H9 (cell line): Measurements from ENCODE around the gene C19orf85. TPM values are rescaled to one million over a fixed set of nuclear protein-coding genes. Genes with fewer than 3 reads are reported as not detected.

Experiments used
- DNase-seq: peaks from one replicate; pipeline ENCODE4 v3.0.0-alpha.2; 2017
- H2AFZ ChIP-seq: one replicate; pipeline ENCODE4 v1.6.1; 2013; ENCODE audit warnings: mild to moderate bottlenecking, low read length, control low read depth, moderate library complexity
- H2AK5ac ChIP-seq: 2 replicates; pipeline ENCODE4 v1.6.1; 2013; ENCODE audit warnings: low read length, control low read depth, mixed read lengths; ENCODE audit not compliant: insufficient read length
- H2BK120ac ChIP-seq: one replicate; pipeline ENCODE4 v1.6.1; 2013; ENCODE audit warnings: low read depth, mild to moderate bottlenecking, low read length, control low read depth, inconsistent platforms; ENCODE audit not compliant: poor library complexity, severe bottlenecking
- H2BK12ac ChIP-seq: 2 replicates; pipeline ENCODE4 v1.6.1; 2013; ENCODE audit warnings: low read length, control low read depth, mixed read lengths, low read depth; ENCODE audit not compliant: insufficient read length
- H2BK15ac ChIP-seq: 2 replicates; pipeline ENCODE4 v1.6.1; 2013; ENCODE audit warnings: low read depth, low read length, control low read depth
- H2BK20ac ChIP-seq: one replicate; pipeline ENCODE4 v1.6.1; 2013; ENCODE audit warnings: low read depth, mild to moderate bottlenecking, low read length, control low read depth, inconsistent platforms; ENCODE audit not compliant: poor library complexity, severe bottlenecking
- H2BK5ac ChIP-seq: 2 replicates; pipeline ENCODE4 v1.6.1; 2013; ENCODE audit warnings: low read length, control low read depth, mixed read lengths; ENCODE audit not compliant: insufficient read length
- H3K14ac ChIP-seq: 2 replicates; pipeline ENCODE4 v1.6.1; 2013; ENCODE audit warnings: low read length, control low read depth; ENCODE audit not compliant: insufficient read depth
- H3K18ac ChIP-seq: 2 replicates; pipeline ENCODE4 v1.6.1; 2013; ENCODE audit warnings: low read depth, mild to moderate bottlenecking, mixed read lengths, low read length, control low read depth; ENCODE audit not compliant: insufficient read length
- H3K23ac ChIP-seq: 2 replicates; pipeline ENCODE4 v1.6.1; 2013; ENCODE audit warnings: low read length, control low read depth, mixed read lengths, low read depth; ENCODE audit not compliant: insufficient read length
- H3K23me2 ChIP-seq: 2 replicates; pipeline ENCODE4 v1.6.1; 2013; ENCODE audit warnings: low read depth, mild to moderate bottlenecking, mixed read lengths, low read length, control low read depth; ENCODE audit not compliant: insufficient read length, poor library complexity, severe bottlenecking
- H3K27ac ChIP-seq: 2 replicates; pipeline ENCODE4 v1.5.1; 2013; ENCODE audit warnings: low read length, control low read depth, mixed read lengths, low read depth; ENCODE audit not compliant: insufficient read length
- H3K27me3 ChIP-seq: 2 replicates; pipeline ENCODE4 v1.6.1; 2013; ENCODE audit warnings: low read length, control low read depth, inconsistent platforms; ENCODE audit not compliant: insufficient read depth
- H3K4ac ChIP-seq: 2 replicates; pipeline ENCODE4 v1.6.1; 2013; ENCODE audit warnings: low read depth, mild to moderate bottlenecking, control low read depth, inconsistent platforms, low read length, moderate library complexity
- H3K4me1 ChIP-seq: 2 replicates; pipeline ENCODE4 v1.6.1; 2013; ENCODE audit warnings: low read length, control low read depth, inconsistent platforms; ENCODE audit not compliant: insufficient read depth
- H3K4me2 ChIP-seq: 2 replicates; pipeline ENCODE4 v1.6.1; 2013; ENCODE audit warnings: low read length, control low read depth, mixed read lengths; ENCODE audit not compliant: insufficient read length, insufficient read depth
- H3K56ac ChIP-seq: 2 replicates; pipeline ENCODE4 v1.6.1; 2013; ENCODE audit warnings: low read depth, mild to moderate bottlenecking, mixed read lengths, low read length, control low read depth; ENCODE audit not compliant: insufficient read length
- H3K79me1 ChIP-seq: 2 replicates; pipeline ENCODE4 v1.6.1; 2013; ENCODE audit warnings: low read depth, mild to moderate bottlenecking, moderate library complexity, low read length, control low read depth, inconsistent platforms; ENCODE audit not compliant: insufficient read depth, poor library complexity, severe bottlenecking
- H3K79me2 ChIP-seq: 2 replicates; pipeline ENCODE4 v1.6.1; 2013; ENCODE audit warnings: low read length, control low read depth, inconsistent platforms; ENCODE audit not compliant: insufficient read depth
- H3K9ac ChIP-seq: 2 replicates; pipeline ENCODE4 v1.6.1; 2013; ENCODE audit warnings: low read length, control low read depth, mixed read lengths; ENCODE audit not compliant: insufficient read length; ENCODE audit errors: extremely low read depth
- H3K9me3 ChIP-seq: one replicate; pipeline ENCODE4 v1.6.1; 2013; ENCODE audit warnings: low read depth, low read length, inconsistent platforms; ENCODE audit not compliant: control insufficient read depth
- H3T11ph ChIP-seq: one replicate; pipeline ENCODE4 v1.6.1; 2013; ENCODE audit warnings: mild to moderate bottlenecking, low read length, control low read depth, inconsistent platforms
- H4K20me1 ChIP-seq: one replicate; pipeline ENCODE4 v1.6.1; 2013; ENCODE audit not compliant: control insufficient read depth, insufficient read length, insufficient read depth
- H4K5ac ChIP-seq: 2 replicates; pipeline ENCODE4 v1.6.1; 2013; ENCODE audit warnings: low read depth, mild to moderate bottlenecking, mixed read lengths, low read length, control low read depth; ENCODE audit not compliant: insufficient read length
- H4K8ac ChIP-seq: replicated peaks from 2 replicates; pipeline ENCODE4 v1.6.1; 2013; ENCODE audit warnings: low read length, control low read depth, mixed read lengths, low read depth; ENCODE audit not compliant: insufficient read length
- H4K91ac ChIP-seq: 2 replicates; pipeline ENCODE4 v1.6.1; 2013; ENCODE audit warnings: low read depth, mild to moderate bottlenecking, moderate library complexity, mixed read lengths, low read length, control low read depth; ENCODE audit not compliant: insufficient read length
- H3K27ac Mint-ChIP-seq, 3 experiments: 2 replicates in 2 of 3; 3 replicates in 1 of 3; pipeline ENCODE4 v1.8.0; 2020 to 2021; ENCODE audit warnings: mixed read lengths in 3 of 3, mild to moderate bottlenecking in 1 of 3, moderate library complexity in 1 of 3
- H3K27me3 Mint-ChIP-seq: 2 replicates; pipeline ENCODE4 v1.8.0; 2021; ENCODE audit warnings: low read depth, mild to moderate bottlenecking, moderate library complexity, mixed read lengths
- H3K36me3 Mint-ChIP-seq, 3 experiments: 2 replicates in 2 of 3; 3 replicates in 1 of 3; pipeline ENCODE4 v1.8.0; 2020 to 2021; ENCODE audit warnings: low read depth in 3 of 3, mixed read lengths in 3 of 3; ENCODE audit not compliant: insufficient read depth in 1 of 3
- H3K4me1 Mint-ChIP-seq, 2 experiments: 2 replicates each; pipeline ENCODE4 v1.8.0; 2020; ENCODE audit warnings: mixed read lengths in 2 of 2
- H3K4me3 Mint-ChIP-seq, 2 experiments: 2 replicates in 1 of 2; 3 replicates in 1 of 2; pipeline ENCODE4 v1.8.0; 2020 to 2021; ENCODE audit warnings: mild to moderate bottlenecking in 2 of 2, mixed read lengths in 2 of 2, moderate library complexity in 1 of 2
- H3K9me3 Mint-ChIP-seq, 2 experiments: 2 replicates in 1 of 2; 3 replicates in 1 of 2; pipeline ENCODE4 v1.8.0; 2020; ENCODE audit warnings: mild to moderate bottlenecking in 2 of 2, mixed read lengths in 2 of 2, moderate library complexity in 1 of 2
- CTCF ChIP-seq: fragments of 200-600 bp; sonication (generic); conservative IDR thresholded peaks from 3 replicates; pipeline ENCODE4 v1.8.0; 2021; ENCODE audit warnings: antibody characterized with exemption, mild to moderate bottlenecking
- WGBS: extraction: QIAGEN DNeasy Blood & Tissue Kit; methylation state at CpG from one replicate; pipeline ENCODE4 v1.1.7; 2013; ENCODE audit warnings: missing lambda C conversion rate, low lambda C conversion rate, mixed read lengths; ENCODE audit not compliant: insufficient read length; ENCODE audit errors: extremely low coverage; 5-methylcytosine and 5-hydroxymethylcytosine counted together
- total RNA-seq: library from RNA; stranded (reverse); gene quantifications from 2 replicates; pipeline ENCODE4 v1.2.1, GENCODE V29; 2021

Gene C19orf85
- total RNA-seq, 1 experiment from 2014 or later, result 1.2 TPM

- H3K9me3 ChIP-seq, result no peaks in the 10 kb centered on the region
- no peak for DNase-seq
- H4K20me1 ChIP-seq, result no peaks in the 10 kb centered on the region
- no peak overlapping the region for H4K5ac ChIP-seq
- no peaks in the 10 kb centered on the region for H3K27me3 ChIP-seq
- Mint-ChIP-seq H3K36me3 (peaks cover 0 to under 1% (median 0%) of the 10 kb centered on the region in 3 experiments; a peak in 3 of 7 replicates), H3K27me3 (peaks cover 2% of the 10 kb centered on the region), H3K4me1 (peaks cover 24 to 41% of the 10 kb centered on the region in 2 experiments), H3K4me3 (peak overlapping the region in 1 of 2 experiments; percentile 48; a peak in 1 of 5 replicates), H3K9me3 (no peaks in the 10 kb centered on the region), H3K27ac (peak overlapping the region; percentile 16 to 90 (median 76); a peak in 4 of 7 replicates)
- H2AFZ ChIP-seq, result no peak overlapping the region
- H2BK5ac ChIP-seq, result no peak overlapping the region
- TF ChIP-seq CTCF, result no peak
- no peak overlapping the region for H3K9ac ChIP-seq
- no peak overlapping the region for H2AK5ac ChIP-seq
- H3T11ph ChIP-seq, result no peak overlapping the region
- H3K23me2 ChIP-seq, result peaks cover 5% of the 10 kb centered on the region
- no peak overlapping the region for H2BK20ac ChIP-seq
- no peak overlapping the region for H2BK12ac ChIP-seq
- no peak overlapping the region for H3K27ac ChIP-seq
- no peak overlapping the region for H3K56ac ChIP-seq
- H4K91ac ChIP-seq, result no peak overlapping the region
- no peaks in the 10 kb centered on the region for H3K79me2 ChIP-seq
- no peak overlapping the region; the same call in 1 of the 2 replicates for H3K4ac ChIP-seq
- H3K4me2 ChIP-seq, result no peak overlapping the region
- H2BK15ac ChIP-seq, result no peak overlapping the region
- H3K18ac ChIP-seq, result peak overlapping the region; percentile 17
- H3K14ac ChIP-seq, result no peak overlapping the region; the same call in 1 of the 2 replicates
- no CpG with 5 or more reads among the region's 16 CpGs for WGBS
- H3K79me1 ChIP-seq, result no peaks in the 10 kb centered on the region
- no peaks in the 10 kb centered on the region for H3K4me1 ChIP-seq
- H2BK120ac ChIP-seq, result no peak overlapping the region
- no peak overlapping the region for H3K23ac ChIP-seq
- H4K8ac ChIP-seq, result no peak overlapping the region
Measured at GRCh38 chr19:55473225-55474012, 8.9 kb upstream of the C19orf85 start.
